ENCODE data around the gene RPTOR. TPM values are rescaled to one million over a fixed set of nuclear protein-coding genes. Genes with fewer than 3 reads are reported as not detected.

The RPTOR gene
- total RNA-seq, 2 experiments from 2014 or later: 48.1 to 87.8 TPM

GRCh38 chr17:80618304-80618703 is 73.7 kb downstream of the RPTOR start:
- no peak overlapping the region for H3K4me3 ChIP-seq (ENCODE audit: low read depth, low read length, poor library complexity, severe bottlenecking)
- ChIA-PET POLR2A (interaction anchor here (0.7 to 1.6 kb wide), 2 partner anchors 9 to 18 kb away, joined by 3 to 5 read pairs; no protein-coding TSS in a partner anchor), CTCF (ENCODE audit: unreplicated experiment) (no interaction called here)
- no peaks in the 10 kb centered on the region for H3K36me3 ChIP-seq (ENCODE audit: insufficient read depth, low read length)
- H3K9me3 ChIP-seq (ENCODE audit: low read length): no peaks in the 10 kb centered on the region
- H3K27ac ChIP-seq (ENCODE audit: low read depth, low read length, poor library complexity, severe bottlenecking): no peak overlapping the region
- TF ChIP-seq EZH2phosphoT487 (IDR thresholded peaks at IDR 0.05; ENCODE audit: borderline replicate concordance, low read depth, low read length) (no peak), CTCF (conservative IDR thresholded peaks at IDR 0.05; ENCODE audit: low read length) (no peak)
- intact Hi-C loops (cut with micrococcal nuclease; ENCODE audit: unreplicated experiment): no loop called here
- H3K4me2 ChIP-seq (ENCODE audit: low read length): no peak overlapping the region
- no peak overlapping the region for H2AFZ ChIP-seq (ENCODE audit: low read length)
- H3K79me2 ChIP-seq (ENCODE audit: insufficient read depth, low read depth, low read length): peaks cover 64% of the 10 kb centered on the region
- peaks cover 8% of the 10 kb centered on the region for H3K4me1 ChIP-seq (ENCODE audit: insufficient read depth, low read length, poor library complexity, severe bottlenecking)
- H4K20me1 ChIP-seq (ENCODE audit: insufficient read depth, low read length): 0 out of 2 replicates have a peak, but pooled peaks cover 5% of the 10 kb centered on the region
- BruUV-seq (replicated peaks): no TSS peak
- no peaks in the 10 kb centered on the region for H3K9me2 ChIP-seq (ENCODE audit: insufficient read depth, low read length)
- DNase-seq (ENCODE audit: low spot score): no peak

GRCh38 chr17:80619535-80620235 is 75.0 kb downstream of the RPTOR start:
- no peak for DNase-seq (ENCODE audit: low spot score)
- H3K9me3 ChIP-seq (ENCODE audit: low read length): no peaks in the 10 kb centered on the region
- no peak overlapping the region for H2AFZ ChIP-seq (ENCODE audit: low read length)
- TF ChIP-seq EZH2phosphoT487 (IDR thresholded peaks at IDR 0.05; ENCODE audit: borderline replicate concordance, low read depth, low read length) (no peak), CTCF (conservative IDR thresholded peaks at IDR 0.05; ENCODE audit: low read length) (no peak)
- peaks cover 63% of the 10 kb centered on the region; the same call in 1 of the 2 replicates for H3K79me2 ChIP-seq (ENCODE audit: insufficient read depth, low read depth, low read length)
- H3K9me2 ChIP-seq (ENCODE audit: insufficient read depth, low read length): no peaks in the 10 kb centered on the region
- peaks cover 5% of the 10 kb centered on the region for H3K4me1 ChIP-seq (ENCODE audit: insufficient read depth, low read length, poor library complexity, severe bottlenecking)
- H3K4me3 ChIP-seq (ENCODE audit: low read depth, low read length, poor library complexity, severe bottlenecking): no peak overlapping the region
- no peaks in the 10 kb centered on the region for H3K36me3 ChIP-seq (ENCODE audit: insufficient read depth, low read length)
- BruUV-seq (replicated peaks): no TSS peak
- intact Hi-C loops (cut with micrococcal nuclease; ENCODE audit: unreplicated experiment): no loop called here
- H3K27ac ChIP-seq (ENCODE audit: low read depth, low read length, poor library complexity, severe bottlenecking): no peak overlapping the region
- H4K20me1 ChIP-seq (ENCODE audit: insufficient read depth, low read length): 0 out of 2 replicates have a peak, but pooled peaks cover 5% of the 10 kb centered on the region
- ChIA-PET CTCF (ENCODE audit: unreplicated experiment) (no interaction called here), POLR2A (interaction anchor here (1.6 kb wide), 1 partner anchor 8 kb away, joined by 5 read pairs; no protein-coding TSS in a partner anchor)
- H3K4me2 ChIP-seq (ENCODE audit: low read length): no peak overlapping the region

Data from OCI-LY7 (cell line).